ENCODE results near the gene RUFY4. TPM values are rescaled to one million over a fixed set of nuclear protein-coding genes. Genes with fewer than 3 reads are reported as not detected.

The RUFY4 gene
- total RNA-seq, 2 experiments from 2014 or later = 1.6 to 1.7 TPM

DNA sequence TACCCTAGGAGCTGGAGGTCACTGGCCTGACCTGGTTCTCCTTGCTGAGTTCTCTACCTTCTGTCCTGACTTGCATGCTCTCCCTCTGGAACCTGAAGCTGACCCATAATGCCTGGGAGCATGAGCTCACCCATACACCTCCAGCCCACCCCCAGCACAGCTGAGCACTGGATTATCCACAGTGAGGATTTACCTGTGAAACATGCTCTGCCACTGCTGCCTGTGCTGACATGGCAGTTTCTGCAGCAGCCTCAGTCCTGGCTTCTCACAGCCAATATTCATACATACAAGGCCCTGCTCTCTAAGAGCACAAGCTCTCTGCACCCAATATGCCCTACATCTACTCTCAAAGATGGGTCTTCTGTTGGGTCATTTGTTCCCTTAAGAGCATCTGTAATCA is 61.8 kb downstream of the RUFY4 start:
- DNase-seq (no peak), ATAC-seq (no peak)
- Mint-ChIP-seq H3K4me1 (peaks cover 4% of the 10 kb centered on the region), H3K36me3 (ENCODE audit: low read depth) (no peaks in the 10 kb centered on the region), H3K9me3 (ENCODE audit: low read depth) (no peaks in the 10 kb centered on the region), H3K27ac (no peak overlapping the region), H3K27me3 (peaks cover 2% of the 10 kb centered on the region), H3K4me3 (no peak overlapping the region)
- POLR2A ChIA-PET = no interaction called here
- CTCF ChIA-PET = interaction anchor here (0.5 to 0.6 kb wide), 2 partner anchors 10 to 393 kb away, joined by 3 read pairs; no protein-coding TSS in a partner anchor
- intact Hi-C loops (cut with DNase I, micrococcal nuclease) = no loop called here

DNA sequence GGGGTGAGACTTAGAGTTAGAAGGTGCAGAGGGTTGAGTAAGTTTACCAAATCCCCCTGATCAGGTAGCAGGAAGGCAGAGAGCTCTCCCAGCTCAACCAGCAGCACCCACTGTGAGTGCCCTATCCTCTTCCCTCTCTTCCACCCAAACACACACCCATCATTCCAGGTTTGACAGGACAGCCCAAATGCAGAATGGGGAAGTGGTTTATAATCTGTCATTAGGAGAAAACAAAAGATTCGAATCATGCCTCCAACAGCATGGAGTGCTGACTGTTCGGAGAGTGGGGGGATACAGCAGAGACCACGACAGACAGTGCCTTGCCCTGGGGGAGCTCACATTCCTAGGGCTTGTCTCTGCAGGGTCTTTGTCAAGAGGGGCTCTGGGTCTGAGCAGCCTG is 68.5 kb downstream of the RUFY4 start:
- POLR2A ChIA-PET = no interaction called here
- no peak for DNase-seq
- Mint-ChIP-seq H3K4me3 (no peak overlapping the region), H3K27ac (no peak overlapping the region), H3K9me3 (ENCODE audit: low read depth) (no peaks in the 10 kb centered on the region), H3K36me3 (ENCODE audit: low read depth) (no peaks in the 10 kb centered on the region), H3K4me1 (no peaks in the 10 kb centered on the region), H3K27me3 (peaks cover 24% of the 10 kb centered on the region)
- ATAC-seq = no peak
- intact Hi-C loops (cut with DNase I, micrococcal nuclease) = no loop called here
- CTCF ChIA-PET = interaction anchor here (1.9 kb wide), 1 partner anchor 16 kb away, joined by 4 read pairs; no protein-coding TSS in a partner anchor

DNA sequence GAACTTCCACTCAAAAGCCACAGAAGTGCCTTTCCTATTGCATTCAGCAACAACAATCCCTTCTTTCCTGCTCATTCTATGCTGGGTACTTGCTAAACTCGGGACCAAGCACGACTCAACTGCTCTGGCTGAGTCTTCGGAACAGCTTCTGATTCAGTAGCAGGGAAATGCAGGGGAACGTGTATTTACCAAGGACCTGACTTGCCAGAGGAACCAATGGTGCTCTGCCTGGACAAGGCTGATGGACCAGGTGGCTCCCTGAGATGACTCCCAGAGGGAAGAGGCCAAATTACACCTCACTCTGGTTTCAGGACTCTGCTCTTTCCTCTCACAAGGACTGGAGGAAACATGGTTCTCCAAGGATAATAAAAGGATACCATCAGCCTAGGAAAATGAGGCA is 69.0 kb downstream of the RUFY4 start:
- intact Hi-C loops (cut with DNase I, micrococcal nuclease) = no loop called here
- no peak for DNase-seq
- ChIA-PET CTCF (no interaction called here), POLR2A (no interaction called here)
- Mint-ChIP-seq H3K27ac (no peak overlapping the region), H3K36me3 (ENCODE audit: low read depth) (no peaks in the 10 kb centered on the region), H3K27me3 (peaks cover 24% of the 10 kb centered on the region), H3K4me3 (no peak overlapping the region), H3K9me3 (ENCODE audit: low read depth) (no peaks in the 10 kb centered on the region), H3K4me1 (no peaks in the 10 kb centered on the region)
- ATAC-seq = no peak

Other genes with a start within 250 kb of the RUFY4 start
- gene TNS1, start 66.3 kb upstream of the RUFY4 start, total RNA-seq = under 1 TPM; 0.64 to 0.88 TPM
- gene CXCR2, start 56.8 kb downstream of the RUFY4 start, total RNA-seq = under 1 TPM; 0.14 to 0.32 TPM
- gene CXCR1, start 97.7 kb downstream of the RUFY4 start, total RNA-seq = not detected
- 100 to 1,000 TPM; 563 to 632 TPM for gene ARPC2, start 147.9 kb downstream of the RUFY4 start, total RNA-seq
- under 1 TPM; 0.11 to 0.40 TPM for gene GPBAR1, start 191.8 kb downstream of the RUFY4 start, total RNA-seq
- gene AAMP, start 200.9 kb downstream of the RUFY4 start, total RNA-seq = 10 to 100 TPM; 49.7 to 72.2 TPM
- gene PNKD, start 201.3 kb downstream of the RUFY4 start, total RNA-seq = 10 to 100 TPM; 17.8 to 18.5 TPM
- gene TMBIM1, start 223.2 kb downstream of the RUFY4 start, total RNA-seq = 10 to 100 TPM; 51.1 to 54.0 TPM